HUES64 (cell line): ENCODE results near the gene UBE2V1.
A peak's percentile ranks its signal among the peaks of the same experiment; 100 is the strongest.
"Not testable (repeated sequence)": the region's sequence is repeated elsewhere in the genome, so short reads cannot be mapped to it uniquely, and the experiment has no call there.

ENCODE experiments used
- H3K27ac ChIP-seq: 2 replicates; pipeline ENCODE4 v1.7.0; 2013; ENCODE audit warnings: low read depth, low read length, inconsistent platforms
- H3K27me3 ChIP-seq: 2 replicates; pipeline ENCODE4 v1.6.1; 2013; ENCODE audit warnings: mild to moderate bottlenecking, low read length; ENCODE audit not compliant: insufficient read depth
- H3K36me3 ChIP-seq: 2 replicates; pipeline ENCODE4 v1.6.1; 2013; ENCODE audit warnings: mild to moderate bottlenecking, low read length; ENCODE audit not compliant: insufficient read depth
- H3K4me1 ChIP-seq: 2 replicates; pipeline ENCODE4 v1.6.1; 2013; ENCODE audit warnings: mild to moderate bottlenecking, low read length, moderate library complexity; ENCODE audit not compliant: insufficient read depth
- H3K4me3 ChIP-seq: 2 replicates; pipeline ENCODE4 v1.5.1; 2013; ENCODE audit warnings: mild to moderate bottlenecking, low read length, moderate library complexity
- H3K9ac ChIP-seq: 2 replicates; pipeline ENCODE4 v1.6.1; 2013; ENCODE audit warnings: mild to moderate bottlenecking, low read depth, low read length
- H3K9me3 ChIP-seq: 2 replicates; pipeline ENCODE4 v1.6.1; 2013; ENCODE audit warnings: low read depth, low read length; ENCODE audit not compliant: insufficient read depth
- WGBS: fragments of 150-250, 120-280 bp; methylation state at CpG from one replicate; pipeline ENCODE4 v1.1.7; 2013; ENCODE audit warnings: missing lambda C conversion rate; 5-methylcytosine and 5-hydroxymethylcytosine counted together

The UBE2V1 gene

DNA sequence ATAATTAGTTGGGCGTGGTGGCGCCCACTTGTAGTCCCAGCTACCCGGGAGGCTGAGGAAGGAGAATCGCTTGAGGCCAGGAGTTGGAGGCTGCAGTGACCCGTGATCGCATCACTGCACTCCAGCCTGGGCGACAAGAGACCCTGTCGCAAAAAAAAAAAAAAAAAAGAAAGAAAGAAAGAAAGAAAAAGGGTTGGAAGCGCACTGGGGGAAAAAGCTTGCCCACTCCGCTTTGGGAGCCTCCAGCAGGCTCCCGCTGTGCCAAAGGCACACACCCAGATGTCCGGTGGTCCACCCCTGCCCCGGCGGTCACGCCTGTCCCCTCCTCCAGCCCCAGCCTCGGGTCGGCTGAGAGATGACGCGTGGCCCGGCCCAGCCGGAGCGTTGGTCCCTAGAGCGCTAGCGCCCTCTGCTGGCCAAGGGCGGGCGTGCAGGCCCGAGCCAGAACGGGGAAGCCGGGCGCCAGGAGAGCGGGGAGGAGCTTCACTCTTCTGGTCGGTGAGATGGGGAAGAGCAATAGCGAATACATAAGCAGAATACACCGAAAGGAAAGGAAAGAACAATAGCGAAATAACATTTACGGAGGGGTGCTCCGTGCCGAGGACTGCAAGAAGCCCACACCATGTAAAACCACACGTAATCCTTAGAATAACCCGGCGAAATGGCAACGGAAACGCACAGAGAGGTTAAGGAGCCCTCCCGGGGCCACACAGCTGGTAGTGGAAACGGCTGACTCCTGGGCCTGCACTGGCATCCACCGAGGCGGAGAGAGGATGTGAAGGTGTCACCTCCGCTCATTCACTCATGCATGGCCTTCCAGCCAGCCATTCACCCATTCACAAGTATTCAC, 41.7 kb downstream of the UBE2V1 start:
- Histone ChIP-seq H3K27ac (no peak overlapping the region), H3K36me3 (no peaks in the 10 kb centered on the region), H3K27me3 (no peaks in the 10 kb centered on the region), H3K9ac (no peak overlapping the region), H3K9me3 (no peaks in the 10 kb centered on the region), H3K4me3 (peak overlapping the region; percentile 44), H3K4me1 (no peaks in the 10 kb centered on the region)
- WGBS: 18% methylated on average over 48 of the region's 48 CpGs

DNA sequence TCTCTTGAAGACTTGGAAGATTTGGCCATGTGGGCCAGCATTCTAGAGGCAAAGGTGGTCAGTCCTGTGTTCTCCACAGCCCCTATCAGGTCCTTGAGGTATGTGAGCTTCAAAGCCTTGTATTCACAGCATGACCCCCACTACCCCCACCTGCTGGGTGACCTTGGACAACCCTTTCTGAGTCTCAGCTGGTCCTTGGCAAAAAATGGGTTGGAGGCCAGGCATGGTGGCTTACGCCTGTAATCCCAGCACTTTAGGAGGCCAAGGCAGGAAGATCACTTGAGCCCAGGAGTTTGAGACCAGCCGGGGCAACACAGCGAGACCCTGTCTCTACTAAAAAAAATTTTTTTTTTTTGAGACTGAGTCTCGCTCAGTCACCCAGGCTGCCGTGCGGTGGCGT, 42.6 kb downstream of the UBE2V1 start:
- H3K27me3 ChIP-seq: no peaks in the 10 kb centered on the region
- no peaks in the 10 kb centered on the region for H3K36me3 ChIP-seq
- no peaks in the 10 kb centered on the region for H3K4me1 ChIP-seq
- no peak overlapping the region for H3K4me3 ChIP-seq
- no peak overlapping the region for H3K9ac ChIP-seq
- 92% methylated on average over 7 of the region's 7 CpGs for WGBS
- no peaks in the 10 kb centered on the region for H3K9me3 ChIP-seq
- no peak overlapping the region for H3K27ac ChIP-seq

DNA sequence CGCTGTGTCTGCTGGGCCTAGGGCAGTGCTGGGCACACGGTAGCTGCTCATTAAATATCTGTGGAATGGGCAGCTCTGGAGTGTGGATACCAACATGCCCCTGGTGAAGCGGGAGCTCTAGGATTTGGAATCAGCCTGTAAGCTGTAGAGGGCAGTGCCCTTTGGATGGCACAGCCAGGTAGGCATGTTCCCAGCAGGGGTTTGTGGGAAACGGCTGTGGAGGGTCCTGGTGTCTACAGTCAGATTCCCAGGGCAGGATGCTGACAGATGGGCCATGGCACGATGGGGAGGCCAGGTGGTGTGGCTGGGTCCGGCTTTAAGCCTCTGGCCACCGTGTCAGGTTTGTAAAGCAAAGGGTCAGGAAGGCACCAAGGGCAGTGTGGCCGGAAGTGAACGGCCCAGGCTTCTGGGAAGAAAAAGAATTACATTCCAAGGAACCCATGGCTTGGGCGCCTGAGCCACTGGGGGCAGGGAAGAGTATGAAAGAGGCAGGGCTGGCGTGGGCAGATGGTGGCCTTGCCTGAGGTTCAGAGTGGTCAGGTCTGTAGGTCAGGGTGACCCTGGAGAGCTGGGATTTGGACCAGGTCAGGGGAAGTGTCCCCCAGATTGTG, 44.8 kb downstream of the UBE2V1 start:
- H3K27me3 ChIP-seq: no peaks in the 10 kb centered on the region
- H3K27ac ChIP-seq: no peak overlapping the region
- peaks cover 4% of the 10 kb centered on the region; the same call in 1 of the 2 replicates for H3K4me1 ChIP-seq
- 86% methylated on average over 11 of the region's 11 CpGs for WGBS
- no peak overlapping the region for H3K4me3 ChIP-seq
- no peaks in the 10 kb centered on the region for H3K36me3 ChIP-seq
- no peaks in the 10 kb centered on the region for H3K9me3 ChIP-seq
- no peak overlapping the region for H3K9ac ChIP-seq

DNA sequence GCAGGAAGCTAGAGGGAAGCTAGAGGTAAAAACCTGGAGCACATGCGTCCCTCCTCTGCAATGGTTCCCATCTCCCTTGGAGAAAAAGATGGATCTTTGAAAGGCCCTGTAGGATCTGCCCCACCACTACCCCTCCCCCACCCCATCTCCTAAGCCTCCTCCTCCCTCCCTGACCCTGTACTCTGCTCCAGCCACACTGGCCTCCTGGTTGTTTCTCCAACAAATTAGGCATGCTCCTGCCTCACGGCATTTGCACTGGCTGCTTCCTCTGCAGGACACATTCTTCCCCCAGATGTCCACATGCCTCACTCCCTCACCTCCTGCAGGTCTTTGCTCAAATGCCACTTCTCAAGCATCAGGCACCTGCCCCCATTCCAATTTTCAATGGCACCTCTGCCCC, 45.5 kb downstream of the UBE2V1 start:
- Histone ChIP-seq H3K36me3 (no peaks in the 10 kb centered on the region), H3K4me3 (no peak overlapping the region), H3K9me3 (no peaks in the 10 kb centered on the region), H3K9ac (no peak overlapping the region), H3K4me1 (peaks cover 4% of the 10 kb centered on the region; the same call in 1 of the 2 replicates), H3K27me3 (no peaks in the 10 kb centered on the region), H3K27ac (no peak overlapping the region)
- 60% methylated on average over 2 of the region's 2 CpGs for WGBS

DNA sequence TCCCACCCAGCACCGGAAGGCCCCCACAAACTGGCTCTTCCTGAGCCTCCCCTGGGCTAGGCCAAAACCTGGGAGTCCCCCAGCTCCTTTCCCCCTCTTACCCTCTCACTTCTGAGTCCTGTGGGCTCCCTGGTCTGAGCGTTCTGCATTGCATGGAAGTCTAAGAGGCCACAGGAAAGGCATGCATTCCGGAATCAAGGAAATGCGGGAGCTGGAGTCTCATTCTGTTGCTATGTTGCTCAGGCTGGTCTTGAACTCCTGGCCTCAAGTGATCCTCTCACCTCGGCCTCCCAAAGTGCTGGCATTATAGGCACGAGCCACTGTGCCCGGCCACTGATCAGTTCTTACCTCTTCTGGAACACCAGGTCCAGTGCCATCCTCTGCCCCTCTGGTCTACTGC, 45.9 kb downstream of the UBE2V1 start:
- Histone ChIP-seq H3K27ac (no peak overlapping the region), H3K9ac (no peak overlapping the region), H3K4me3 (no peak overlapping the region), H3K27me3 (no peaks in the 10 kb centered on the region), H3K9me3 (no peaks in the 10 kb centered on the region), H3K4me1 (peaks cover 4% of the 10 kb centered on the region; the same call in 1 of the 2 replicates), H3K36me3 (no peaks in the 10 kb centered on the region)
- 84% methylated on average over 7 of the region's 7 CpGs for WGBS

DNA sequence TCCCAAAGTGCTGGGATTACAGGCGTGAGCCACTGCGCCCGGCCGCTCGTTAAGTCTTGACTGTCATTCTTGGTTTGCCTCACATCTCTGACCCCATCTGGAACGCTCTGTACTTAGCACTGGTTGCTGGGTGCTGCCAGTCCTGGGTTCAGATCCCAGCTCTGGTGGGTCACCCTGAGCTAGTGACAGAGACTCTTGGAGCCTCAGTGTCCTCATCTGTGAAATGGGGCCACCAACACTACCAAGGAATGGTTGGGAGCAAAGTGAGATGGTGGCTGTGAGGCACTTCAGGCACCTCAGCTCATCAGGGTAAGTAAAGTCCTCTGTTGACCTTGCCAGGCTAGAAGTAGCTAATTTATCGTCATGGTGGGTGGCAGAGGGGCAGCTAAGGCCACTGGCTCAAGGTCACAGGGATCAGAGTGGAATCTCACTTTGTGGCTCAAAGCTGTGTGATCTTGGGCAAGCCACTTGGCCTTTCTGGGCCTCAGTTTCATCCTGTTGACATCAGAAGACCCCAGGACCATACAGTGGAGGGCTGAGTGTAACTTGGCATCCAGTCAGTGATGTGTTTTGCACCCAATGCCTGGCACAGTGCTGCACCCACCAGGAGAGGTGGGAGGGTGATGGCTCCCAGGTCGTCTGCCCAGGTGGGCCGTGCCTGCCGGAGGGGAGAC, 46.7 kb downstream of the UBE2V1 start:
- no peak overlapping the region for H3K4me3 ChIP-seq
- no peak overlapping the region for H3K9ac ChIP-seq
- no peaks in the 10 kb centered on the region for H3K9me3 ChIP-seq
- no peaks in the 10 kb centered on the region for H3K27me3 ChIP-seq
- WGBS: 95% methylated on average over 10 of the region's 10 CpGs
- no peaks in the 10 kb centered on the region for H3K36me3 ChIP-seq
- H3K27ac ChIP-seq: no peak overlapping the region
- H3K4me1 ChIP-seq: peaks cover 4% of the 10 kb centered on the region; the same call in 1 of the 2 replicates

DNA sequence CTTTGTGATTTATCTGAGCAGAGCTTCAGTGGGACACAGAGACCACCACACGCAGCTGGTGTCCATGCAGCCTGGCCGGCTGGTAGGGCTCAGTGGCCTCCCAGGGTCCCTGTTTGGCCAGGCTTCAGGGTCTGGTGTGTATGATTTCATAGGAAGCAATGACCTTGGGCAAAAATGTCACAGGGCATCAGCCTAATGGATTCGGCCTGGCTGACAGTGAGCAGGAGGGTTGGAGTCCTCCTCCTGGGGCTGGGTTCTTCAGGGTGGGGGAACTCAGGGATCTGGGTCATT, 47.7 kb downstream of the UBE2V1 start:
- no peaks in the 10 kb centered on the region for H3K27me3 ChIP-seq
- no peaks in the 10 kb centered on the region for H3K9me3 ChIP-seq
- peaks cover 4% of the 10 kb centered on the region; the same call in 1 of the 2 replicates for H3K4me1 ChIP-seq
- WGBS: 93% methylated on average over 3 of the region's 3 CpGs
- no peaks in the 10 kb centered on the region for H3K36me3 ChIP-seq
- no peak overlapping the region for H3K27ac ChIP-seq
- H3K4me3 ChIP-seq: no peak overlapping the region
- H3K9ac ChIP-seq: no peak overlapping the region

DNA sequence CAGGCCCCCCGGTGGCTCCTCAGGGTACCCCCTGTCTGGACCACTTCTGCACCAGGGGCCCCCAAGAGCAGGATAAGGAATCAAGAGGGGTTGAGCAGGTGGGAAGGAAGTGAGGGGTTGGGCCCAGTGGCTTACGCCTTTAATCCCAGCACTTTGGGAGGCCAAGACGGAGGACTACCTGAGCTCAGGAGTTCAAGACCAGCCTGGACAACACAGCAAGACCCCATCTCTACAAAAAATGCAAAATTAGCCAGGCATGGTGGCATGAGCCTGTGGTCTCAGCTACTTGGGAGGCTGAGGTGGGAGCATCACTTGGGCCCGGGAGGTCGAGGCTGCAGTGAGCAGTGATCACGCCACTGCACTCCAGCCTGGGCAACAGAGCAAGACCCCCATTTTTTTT, 49.2 kb downstream of the UBE2V1 start:
- H3K36me3 ChIP-seq: not testable (repeated sequence)

DNA sequence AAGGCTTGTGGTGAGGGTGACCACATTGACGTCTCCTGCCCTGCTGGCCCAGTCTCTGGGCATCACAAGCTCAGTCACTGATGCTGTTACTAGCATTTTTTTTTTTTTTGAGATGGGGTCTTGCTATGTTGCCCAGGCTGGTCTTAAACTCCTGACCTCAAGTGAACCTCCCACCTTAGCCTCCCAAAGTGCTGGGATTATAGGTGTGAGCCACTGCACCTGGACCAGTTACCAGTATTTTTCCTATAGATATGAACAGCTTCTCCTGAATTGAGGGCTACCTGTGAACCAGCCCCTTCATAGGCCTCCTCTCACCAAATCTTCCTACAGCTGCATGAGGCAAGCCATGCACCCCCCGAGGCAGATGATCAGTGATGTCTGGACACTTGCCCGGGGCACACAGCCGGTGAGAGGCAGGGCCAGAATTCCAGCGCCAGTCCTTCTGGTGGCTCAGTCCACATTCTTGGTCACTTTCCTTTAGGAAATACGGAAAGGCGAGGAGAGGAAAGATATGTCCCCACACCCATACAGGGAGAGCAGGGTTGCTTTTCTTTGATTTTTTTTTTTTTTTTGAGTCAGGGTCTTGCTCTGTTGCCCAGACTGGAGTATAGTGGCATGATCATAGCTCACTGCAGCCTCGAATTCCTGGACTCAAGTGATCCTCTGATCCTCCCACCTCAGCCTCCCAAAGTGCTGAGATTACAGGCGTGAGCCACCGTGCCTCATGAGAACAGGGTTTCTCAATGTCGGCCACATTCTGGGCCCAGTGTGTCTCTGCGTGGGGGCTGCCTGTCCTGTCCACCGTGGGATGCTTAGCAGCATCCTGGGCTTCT, 50.7 kb downstream of the UBE2V1 start:
- Histone ChIP-seq H3K4me1 (peaks cover 4% of the 10 kb centered on the region; the same call in 1 of the 2 replicates), H3K9ac (no peak overlapping the region), H3K9me3 (no peaks in the 10 kb centered on the region), H3K27me3 (no peaks in the 10 kb centered on the region), H3K27ac (no peak overlapping the region), H3K4me3 (no peak overlapping the region), H3K36me3 (no peaks in the 10 kb centered on the region)
- WGBS: 84% methylated on average over 13 of the region's 13 CpGs

More for the DNA sequence above, 49.2 kb downstream of the UBE2V1 start:
- H3K4me3 ChIP-seq, H3K27ac ChIP-seq, H3K27me3 ChIP-seq, H3K4me1 ChIP-seq, H3K9ac ChIP-seq, H3K9me3 ChIP-seq: not testable (repeated sequence)
- WGBS: 92% methylated on average over 6 of the region's 6 CpGs

DNA sequence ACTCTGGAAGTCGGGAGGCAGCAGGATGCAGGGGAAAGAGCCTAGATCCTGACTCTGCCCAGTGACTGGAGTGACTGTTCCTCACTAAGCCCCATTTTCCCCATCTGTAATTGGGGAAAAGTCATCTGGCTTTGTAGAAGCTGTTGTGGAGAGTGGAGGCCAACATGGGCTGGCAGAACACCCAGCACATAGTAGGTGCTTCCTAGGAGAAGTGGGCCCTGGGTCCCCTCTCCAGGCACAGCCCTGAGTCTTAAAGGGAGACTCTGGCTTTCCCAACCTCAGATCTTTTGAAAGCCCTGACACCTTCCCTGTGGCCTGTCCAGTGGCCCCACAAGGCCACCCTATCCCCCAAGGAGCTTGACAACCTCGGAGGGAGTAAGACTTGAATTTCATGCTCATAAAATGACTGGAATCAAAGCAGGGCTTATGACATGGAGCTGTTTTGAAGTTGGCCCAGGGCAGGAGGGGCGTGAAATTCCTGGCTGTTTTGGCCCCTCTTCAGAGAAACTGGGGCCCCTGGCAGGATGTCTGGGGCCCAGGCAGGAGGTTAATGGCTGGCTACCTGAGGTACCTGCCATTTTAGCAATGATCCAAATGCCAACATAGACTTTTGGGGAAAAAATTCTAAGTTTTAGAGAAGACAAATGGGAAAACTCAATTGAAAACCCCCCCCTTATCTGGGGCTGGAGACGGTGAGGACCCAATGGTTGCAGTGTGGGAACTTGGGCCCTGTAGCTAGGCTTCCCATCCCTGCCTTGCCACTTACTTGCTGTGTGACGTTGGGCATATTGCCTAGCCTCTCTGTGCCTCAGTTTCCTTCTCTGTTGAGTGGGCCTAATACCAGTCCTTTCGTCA, 51.6 kb downstream of the UBE2V1 start:
- Histone ChIP-seq H3K9ac (no peak overlapping the region), H3K27me3 (no peaks in the 10 kb centered on the region), H3K9me3 (no peaks in the 10 kb centered on the region), H3K4me1 (peaks cover 4% of the 10 kb centered on the region; the same call in 1 of the 2 replicates), H3K36me3 (no peaks in the 10 kb centered on the region), H3K4me3 (no peak overlapping the region), H3K27ac (no peak overlapping the region)
- WGBS: 91% methylated on average over 6 of the region's 6 CpGs
